H1 (cell line): ENCODE measurements around the gene NDEL1. TPM values are rescaled to one million over a fixed set of nuclear protein-coding genes. Genes with fewer than 3 reads are reported as not detected.

Experiments
- CTCF ChIA-PET: fragments of 300-600 bp; sonication (Branson Sonifier 250); formaldehyde crosslinking; loops from one replicate; lab custom pipeline; 2021; ENCODE audit not compliant: partially characterized antibody; lab: Charles Lee
- POLR2A ChIA-PET: fragments of 300-600 bp; sonication (Branson Sonifier 250); formaldehyde crosslinking; loops from one replicate; lab custom pipeline; 2021; ENCODE audit warnings: inconsistent platforms; ENCODE audit not compliant: partially characterized antibody; lab: Charles Lee
- DNase-seq, 2 experiments: peaks; one replicate each; pipeline versions ENCODE4 v3.0.0 to v3.0.0-alpha.2; 2010 to 2022; ENCODE audit warnings: low spot score in 2 of 2, low read depth in 1 of 2, mixed read lengths in 1 of 2
- FAIRE-seq: peaks from 2 replicates; lab custom pipeline; 2011; peaks lifted over from hg19 to GRCh38; lab: Jason Lieb, UNC
- H2AFZ ChIP-seq: 2 replicates; pipeline ENCODE4 v1.8.1; 2012; ENCODE audit warnings: low read length, inconsistent platforms
- H2AK5ac ChIP-seq: 2 replicates; pipeline ENCODE4 v1.6.1; 2013; ENCODE audit warnings: low read depth, low read length
- H2BK120ac ChIP-seq: replicated peaks from 2 replicates; pipeline ENCODE3; 2013; ENCODE audit warnings: low read depth, low read length, inconsistent platforms
- H2BK12ac ChIP-seq: 2 replicates; pipeline ENCODE4 v1.6.1; 2013; ENCODE audit warnings: low read depth, low read length
- H2BK15ac ChIP-seq: 2 replicates; pipeline ENCODE4 v1.6.1; 2013; ENCODE audit warnings: low read length
- H2BK20ac ChIP-seq: 2 replicates; pipeline ENCODE4 v1.6.1; 2013; ENCODE audit warnings: low read length
- H2BK5ac ChIP-seq: 2 replicates; pipeline ENCODE4 v1.6.1; 2013; ENCODE audit warnings: low read depth, low read length
- H3K14ac ChIP-seq: 2 replicates; pipeline ENCODE4 v1.6.1; 2013; ENCODE audit warnings: inconsistent platforms; ENCODE audit not compliant: insufficient read length
- H3K18ac ChIP-seq: 2 replicates; pipeline ENCODE4 v1.6.1; 2013; ENCODE audit warnings: low read length; ENCODE audit errors: extremely low read depth
- H3K23ac ChIP-seq: 2 replicates; pipeline ENCODE4 v1.6.1; 2013; ENCODE audit warnings: inconsistent platforms; ENCODE audit not compliant: insufficient read length
- H3K23me2 ChIP-seq: 2 replicates; pipeline ENCODE4 v1.6.1; 2013; ENCODE audit warnings: low read depth, low read length
- H3K27ac ChIP-seq: 2 replicates; pipeline ENCODE4 v1.6.1; 2011; ENCODE audit warnings: low read depth, low read length, inconsistent platforms
- H3K27me3 ChIP-seq, 4 experiments: replicated peaks in 1 of 4; 1 replicate in 1 of 4; 2 replicates in 3 of 4; pipeline versions ENCODE4 v1.6.1 to v1.8.1; 2011 to 2013; ENCODE audit warnings: low read length in 3 of 4, mild to moderate bottlenecking in 3 of 4, inconsistent platforms in 2 of 4, mixed read lengths in 2 of 4, moderate library complexity in 1 of 4; ENCODE audit not compliant: control insufficient read depth in 3 of 4, insufficient read depth in 3 of 4; ENCODE audit errors: extremely low read depth in 1 of 4
- H3K36me3 ChIP-seq, 4 experiments: 2 replicates each; pipeline versions ENCODE4 v1.6.1 to v1.8.1; 2011 to 2013; ENCODE audit warnings: mild to moderate bottlenecking in 4 of 4, low read length in 3 of 4, moderate library complexity in 2 of 4, control low read depth in 1 of 4, inconsistent platforms in 1 of 4; ENCODE audit not compliant: insufficient read depth in 4 of 4, control insufficient read depth in 2 of 4
- H3K4ac ChIP-seq: replicated peaks from 2 replicates; pipeline ENCODE3; 2013; ENCODE audit warnings: low read length, low read depth, mixed read lengths, inconsistent platforms; ENCODE audit not compliant: insufficient read length
- H3K4me1 ChIP-seq, 4 experiments: replicated peaks in 1 of 4; 1 replicate in 1 of 4; 2 replicates in 3 of 4; pipeline versions ENCODE4 v1.6.1 to v1.8.1; 2011 to 2013; ENCODE audit warnings: low read length in 3 of 4, inconsistent platforms in 2 of 4, mixed read lengths in 1 of 4; ENCODE audit not compliant: insufficient read depth in 4 of 4, control insufficient read depth in 3 of 4
- H3K4me2 ChIP-seq, 2 experiments: 2 replicates each; pipeline versions ENCODE4 v1.6.1 to v1.8.1; 2011 to 2013; ENCODE audit warnings: low read depth in 2 of 2, low read length in 2 of 2, control low read depth in 1 of 2, inconsistent platforms in 1 of 2, mild to moderate bottlenecking in 1 of 2; ENCODE audit not compliant: insufficient read depth in 1 of 2
- H3K4me3 ChIP-seq, 4 experiments: fragments of 200-600, 300-600 bp in 1 of 4; sonication (generic), shearing (Covaris generic), sonication (Bioruptor Twin) in 1 of 4; 2 replicates each; pipeline versions ENCODE4 v1.5.1 to v1.8.1; 2011 to 2016; ENCODE audit warnings: low read length in 4 of 4, low read depth in 3 of 4, control low read depth in 2 of 4, inconsistent platforms in 2 of 4, mild to moderate bottlenecking in 2 of 4, mixed read lengths in 1 of 4, moderate library complexity in 1 of 4; ENCODE audit not compliant: insufficient read depth in 2 of 4; ENCODE audit errors: extremely low read depth in 1 of 4
- H3K56ac ChIP-seq: replicated peaks from 2 replicates; pipeline ENCODE3; 2013; ENCODE audit warnings: low read depth, mild to moderate bottlenecking, mixed read lengths, low read length, inconsistent platforms; ENCODE audit not compliant: insufficient read length
- H3K79me1 ChIP-seq: 2 replicates; pipeline ENCODE4 v1.6.1; 2013; ENCODE audit warnings: low read depth, low read length, control low read depth
- H3K79me2 ChIP-seq, 2 experiments: 2 replicates each; pipeline versions ENCODE4 v1.6.1 to v1.8.1; 2012 to 2013; ENCODE audit warnings: low read length in 2 of 2, mild to moderate bottlenecking in 2 of 2, inconsistent platforms in 1 of 2; ENCODE audit not compliant: insufficient read depth in 2 of 2, control insufficient read depth in 1 of 2
- H3K9ac ChIP-seq, 4 experiments: replicated peaks in 1 of 4; 1 replicate in 1 of 4; 2 replicates in 3 of 4; pipeline versions ENCODE4 v1.6.1 to v1.8.1; 2011 to 2013; ENCODE audit warnings: low read depth in 3 of 4, low read length in 3 of 4, control low read depth in 2 of 4, mild to moderate bottlenecking in 2 of 4, moderate library complexity in 2 of 4, inconsistent platforms in 1 of 4; ENCODE audit errors: extremely low read depth in 1 of 4
- H3K9me3 ChIP-seq, 2 experiments: 2 replicates each; pipeline versions ENCODE4 v1.6.1 to v1.8.1; 2012 to 2013; ENCODE audit warnings: mild to moderate bottlenecking in 2 of 2, moderate library complexity in 2 of 2, control low read depth in 1 of 2, inconsistent platforms in 1 of 2, low read depth in 1 of 2, low read length in 1 of 2, mixed read lengths in 1 of 2; ENCODE audit not compliant: insufficient read depth in 2 of 2
- H4K20me1 ChIP-seq, 2 experiments: replicated peaks in 1 of 2; 2 replicates each; pipeline versions ENCODE3 to v1.8.1; 2011 to 2013; ENCODE audit warnings: inconsistent platforms in 2 of 2, low read length in 2 of 2, mild to moderate bottlenecking in 1 of 2; ENCODE audit not compliant: insufficient read depth in 2 of 2, control insufficient read depth in 1 of 2
- H4K5ac ChIP-seq: 2 replicates; pipeline ENCODE4 v1.6.1; 2013; ENCODE audit warnings: low read length, low read depth, mixed read lengths, inconsistent platforms; ENCODE audit not compliant: insufficient read length
- H4K8ac ChIP-seq: 2 replicates; pipeline ENCODE4 v1.8.0; 2013; ENCODE audit warnings: mild to moderate bottlenecking, moderate library complexity, low read length, inconsistent platforms; ENCODE audit not compliant: insufficient read depth; ENCODE audit errors: extremely low read depth
- H4K91ac ChIP-seq: replicated peaks from 2 replicates; pipeline ENCODE3; 2013; ENCODE audit warnings: low read length, mixed read lengths, inconsistent platforms; ENCODE audit not compliant: insufficient read length
- BACH1 ChIP-seq: IDR thresholded peaks from 2 replicates; pipeline ENCODE4 v1.6.1; 2012; ENCODE audit warnings: low read length, improper control_type of control experiment
- BCL11A ChIP-seq, 2 experiments: IDR thresholded peaks; one replicate each; pipeline ENCODE4 v1.6.1; 2011; ENCODE audit warnings: low read depth in 2 of 2, low read length in 2 of 2, mild to moderate bottlenecking in 2 of 2
- CTBP2 ChIP-seq: IDR thresholded peaks from 2 replicates; pipeline ENCODE4 v1.7.0; 2011; ENCODE audit warnings: borderline replicate concordance, mild to moderate bottlenecking, moderate library complexity, mixed read lengths, low read length; ENCODE audit not compliant: insufficient read depth, insufficient read length
- E2F6 ChIP-seq: IDR thresholded peaks from 2 replicates; pipeline ENCODE4 v1.6.1; 2012; ENCODE audit warnings: inconsistent platforms
- HDAC2 ChIP-seq, 2 experiments: fragments of 300-600 bp in 1 of 2; sonication (generic) in 1 of 2; IDR thresholded peaks; 2 replicates each; pipeline ENCODE4 v1.6.1; 2011 to 2012; ENCODE audit warnings: low read depth in 2 of 2, low read length in 2 of 2, mild to moderate bottlenecking in 2 of 2, moderate library complexity in 2 of 2, borderline replicate concordance in 1 of 2, inconsistent platforms in 1 of 2
- HDAC6 ChIP-seq: IDR thresholded peaks from one replicate; pipeline ENCODE4 v1.7.1; 2012; ENCODE audit warnings: low read depth, mild to moderate bottlenecking, inconsistent platforms, low read length, moderate library complexity
- KDM4A ChIP-seq: IDR thresholded peaks from one replicate; pipeline ENCODE4 v1.7.1; 2012; ENCODE audit warnings: low read depth, mild to moderate bottlenecking, moderate library complexity, low read length, inconsistent platforms; ENCODE audit not compliant: severe bottlenecking
- PHF8 ChIP-seq: fragments of 200-600 bp; sonication (generic); conservative IDR thresholded peaks from 2 replicates; pipeline ENCODE4 v1.7.1; 2012; ENCODE audit warnings: low read depth, mild to moderate bottlenecking, inconsistent platforms, low read length, moderate library complexity
- POLR2A ChIP-seq, 2 experiments: IDR thresholded peaks; 1 replicate in 1 of 2; 2 replicates in 1 of 2; pipeline ENCODE4 v1.6.1; 2011; ENCODE audit warnings: low read depth in 2 of 2, low read length in 2 of 2, mild to moderate bottlenecking in 2 of 2; ENCODE audit errors: control extremely low read depth in 1 of 2
- POU5F1 ChIP-seq: IDR thresholded peaks from 2 replicates; pipeline ENCODE4 v1.6.1; 2011; ENCODE audit warnings: low read depth, mild to moderate bottlenecking, low read length, moderate library complexity
- TAF7 ChIP-seq: optimal IDR thresholded peaks from 2 replicates; pipeline ENCODE3; 2011; ENCODE audit warnings: low read depth, mild to moderate bottlenecking, inconsistent platforms, low read length, moderate library complexity, borderline replicate concordance
- TEAD4 ChIP-seq: IDR thresholded peaks from 2 replicates; pipeline ENCODE4 v1.6.1; 2012; ENCODE audit warnings: low read depth, low read length, inconsistent platforms, mixed read lengths
- YY1 ChIP-seq: IDR thresholded peaks from 2 replicates; pipeline ENCODE4 v1.6.1; 2011; ENCODE audit warnings: low read depth, mild to moderate bottlenecking, low read length
- ZNF274 ChIP-seq: IDR thresholded peaks from 2 replicates; pipeline ENCODE4 v1.7.0; 2012; ENCODE audit warnings: low read length, borderline replicate concordance; ENCODE audit errors: extremely low read depth
- WGBS, 2 experiments: shearing (Covaris generic) in 1 of 2; methylation state at CpG; one replicate each; pipeline versions ENCODE4 v1.1.6 to v1.1.7; 2013 to 2015; ENCODE audit warnings: low lambda C conversion rate in 2 of 2, mixed read lengths in 2 of 2, inconsistent platforms in 1 of 2, low coverage in 1 of 2, missing lambda C conversion rate in 1 of 2; ENCODE audit not compliant: insufficient replicate concordance in 2 of 2, insufficient coverage in 1 of 2, insufficient read length in 1 of 2; ENCODE audit errors: extremely low coverage in 1 of 2, missing lambda C conversion rate in 1 of 2; 5-methylcytosine and 5-hydroxymethylcytosine counted together
- polyA plus RNA-seq, 7 experiments: library from polyadenylated mRNA; depleted of rRNA in 3 of 7; stranded (reverse) in 5 of 7; unstranded in 2 of 7; fragments of >200 nt in 5 of 7; fragments of 200-250 nt in 2 of 7; gene quantifications; 1 replicate in 5 of 7; 2 replicates in 1 of 7; 4 replicates in 1 of 7; pipeline versions ENCODE4 v1.2.1 to v1.2.3, GENCODE V29; 2011 to 2013; ENCODE audit warnings: missing spikeins in 2 of 7, mixed read lengths in 2 of 7
- total RNA-seq: library from RNA; stranded (reverse); fragmentation: NEBNext Ultra II Directional; extraction: Animal tissue kit (Norgen Biotek cat#: 25700); gene quantifications from 2 replicates; pipeline ENCODE4 v1.2.1, GENCODE V29; 2021

The NDEL1 gene
- total and polyA plus RNA-seq, 2 of the 8 experiments (the other 6 are each of a cell fraction or from before 2014, with no cell fraction given): 31.1 to 32.9 TPM

DNA sequence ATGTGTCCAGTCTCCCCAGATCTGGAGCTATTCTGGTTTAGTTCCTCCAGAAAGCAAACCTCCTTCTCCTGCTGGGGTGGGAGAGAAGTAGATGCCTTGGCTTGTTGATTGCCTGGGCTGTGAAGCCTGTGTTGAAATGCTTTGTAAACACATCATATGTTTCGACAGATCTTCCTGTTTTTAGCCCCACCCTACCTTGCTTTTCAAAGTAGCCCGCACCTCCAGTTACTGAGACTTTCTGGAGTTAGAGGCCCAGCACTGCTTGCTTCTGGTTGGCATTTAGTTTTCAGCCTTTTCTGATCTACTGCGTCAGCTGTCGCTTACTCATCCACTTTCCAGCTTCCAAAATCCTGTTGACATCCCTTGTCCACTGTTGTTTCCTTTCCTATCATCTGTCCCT is 17.9 kb upstream of the NDEL1 start:
- Histone ChIP-seq H2AFZ (no peak overlapping the region), H3K56ac (no peak overlapping the region), H2BK12ac (no peak overlapping the region), H3K23me2 (no peaks in the 10 kb centered on the region; the same call in 1 of the 2 replicates), H3K79me1 (no peaks in the 10 kb centered on the region), H2AK5ac (no peak overlapping the region), H3K4ac (no peak overlapping the region), H4K5ac (no peak overlapping the region), H3K9ac (no peak overlapping the region), H3K79me2 (no peaks in the 10 kb centered on the region), H3K4me1 (no peaks in the 10 kb centered on the region), H2BK5ac (no peak overlapping the region), H4K91ac (no peak overlapping the region), H3K4me2 (no peak overlapping the region), H2BK20ac (no peak overlapping the region), H3K9me3 (no peaks in the 10 kb centered on the region), H3K27ac (no peak overlapping the region), H3K27me3 (no peaks in the 10 kb centered on the region), H4K20me1 (no peaks in the 10 kb centered on the region), H2BK15ac (no peak overlapping the region), H3K4me3 (no peak overlapping the region), H3K14ac (no peak overlapping the region), H3K36me3 (no peaks in the 10 kb centered on the region), H4K8ac (no peak overlapping the region), H2BK120ac (no peak overlapping the region), H3K18ac (no peak overlapping the region), H3K23ac (no peak overlapping the region)
- ChIA-PET CTCF (interaction anchor here (4.5 kb wide), 1 partner anchor 9 kb away, joined by 21 read pairs; no protein-coding TSS in a partner anchor), POLR2A (no interaction called here)
- WGBS, 2 experiments: 86% methylated on average over 4 of the region's 4 CpGs; no CpG with 5 or more reads in 1 of the 2 experiments
- FAIRE-seq: no peak
- DNase-seq: no peak
- TF ChIP-seq BCL11A (IDR thresholded peaks at IDR 0.05; ENCODE audit: low read depth in 2 of 2, low read length in 2 of 2): no peak
- no peak for TF ChIP-seq HDAC2 (IDR thresholded peaks at IDR 0.05; ENCODE audit: borderline replicate concordance in 1 of 2, low read depth in 2 of 2, low read length in 2 of 2)
- TF ChIP-seq POLR2A (IDR thresholded peaks at IDR 0.05; ENCODE audit: control extremely low read depth in 1 of 2, low read depth in 2 of 2, low read length in 2 of 2): no peak
- no peak for TF ChIP-seq POU5F1
- no peak for TF ChIP-seq CTBP2
- no peak for TF ChIP-seq ZNF274
- TF ChIP-seq HDAC6: no peak
- TF ChIP-seq PHF8: no peak
- no peak for TF ChIP-seq E2F6
- no peak for TF ChIP-seq TEAD4
- TF ChIP-seq BACH1: no peak
- no peak for TF ChIP-seq KDM4A
- no peak for TF ChIP-seq YY1
- no peak for TF ChIP-seq TAF7
